Activated CD4-positive, alpha-beta T cell treated with anti-CD3 and anti-CD28 coated beads, Interleukin-2, amount 50 U/mL, for 4 hours (primary cell): ENCODE measurements around the gene EN2.

Experiments
- DNase-seq, 2 experiments: peaks; one replicate each; pipeline ENCODE4 v3.0.0-alpha.2; 2020

The EN2 gene

DNA sequence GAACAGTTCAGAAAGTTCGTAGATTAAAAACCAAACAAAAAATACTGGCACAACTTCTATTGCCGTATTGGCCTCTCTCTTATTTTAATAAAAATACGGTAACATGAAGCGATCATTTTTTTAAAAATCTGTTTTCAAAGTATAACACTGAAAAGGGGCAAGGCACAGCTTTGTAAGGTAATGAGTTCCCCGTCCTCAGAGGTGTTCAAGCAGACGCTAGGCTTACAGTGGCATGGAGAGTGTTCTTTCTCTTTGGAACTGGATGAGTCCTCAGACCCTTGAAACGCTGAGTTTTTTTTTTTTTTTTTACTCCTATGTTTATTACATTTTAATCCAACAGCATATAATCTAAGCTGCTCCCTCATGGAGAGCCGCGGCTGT, 7.8 kb downstream of the EN2 start:
- no peak for DNase-seq

- DNase-seq = no peak
Observed at GRCh38 chr7:155466142-155466813, 8.3 kb downstream of the EN2 start.

DNA sequence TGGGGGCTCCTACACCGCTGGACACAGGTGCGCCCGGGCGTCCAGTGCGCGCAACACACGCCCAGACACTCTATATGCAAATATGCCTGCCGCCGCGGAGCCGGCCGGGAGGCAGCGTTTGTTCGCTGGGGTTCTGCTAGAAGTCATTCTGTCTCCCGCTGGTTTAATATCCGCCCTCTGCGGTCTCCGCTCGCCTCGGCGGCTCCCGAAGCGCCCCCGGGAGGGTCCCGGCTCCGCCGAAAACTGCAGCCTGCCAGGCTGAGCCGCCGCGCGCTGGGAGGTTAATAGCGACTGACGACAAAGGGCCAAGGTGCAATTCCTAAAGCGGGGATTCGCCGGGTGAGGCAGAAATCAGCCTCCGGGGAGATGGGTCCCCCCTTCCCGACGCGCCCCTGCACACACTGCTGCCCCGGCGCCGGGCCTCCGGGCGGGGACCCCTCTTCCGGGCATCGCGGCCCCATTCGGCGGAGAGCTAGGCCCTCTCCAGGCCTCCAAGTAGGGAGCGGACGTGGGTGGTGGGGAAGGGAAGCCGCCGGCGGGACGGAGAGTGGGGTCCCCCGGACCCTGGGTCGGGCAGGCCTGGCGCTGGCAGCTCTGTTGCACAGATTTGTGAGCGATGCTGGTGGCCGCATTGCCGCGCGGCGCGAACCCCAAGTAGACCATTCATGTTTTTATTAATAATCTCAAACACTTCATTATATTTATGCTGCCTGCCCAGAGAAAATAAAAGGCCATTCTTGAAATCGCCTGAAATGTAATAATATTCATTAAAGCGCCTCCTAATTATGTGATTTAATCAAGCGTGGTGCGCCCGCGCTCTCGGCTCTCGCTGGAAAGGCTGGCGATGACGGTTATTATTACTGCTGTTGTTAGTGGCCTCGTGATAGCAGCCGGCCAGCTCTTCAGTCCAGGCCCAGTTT, 9.1 kb downstream of the EN2 start:
- DNase-seq = no peak

GRCh38 chr7:155467846-155468784, 10.2 kb downstream of the EN2 start:
- DNase-seq = no peak

DNA sequence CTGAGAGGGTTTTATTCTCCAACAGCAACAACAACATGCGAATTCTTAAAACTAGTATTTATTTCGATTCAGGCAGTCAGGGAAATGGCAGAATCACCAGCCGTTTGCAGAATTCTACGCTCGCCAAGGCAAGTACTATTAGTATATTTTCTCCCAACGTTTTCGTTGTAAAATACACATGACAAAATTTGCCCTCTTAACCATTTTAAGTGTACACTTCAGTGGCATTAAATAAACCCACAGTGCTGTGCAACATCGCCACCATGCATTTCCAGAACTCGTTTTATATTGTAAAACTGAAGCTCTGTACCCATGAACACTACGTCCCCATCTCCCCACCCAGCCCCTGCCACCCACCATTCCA, 10.8 kb downstream of the EN2 start:
- no peak for DNase-seq

- no peak for DNase-seq
Observed at GRCh38 chr7:155469311-155470185, 11.6 kb downstream of the EN2 start.

- DNase-seq = no peak
Observed at GRCh38 chr7:155470186-155470487, 12.2 kb downstream of the EN2 start.

DNA sequence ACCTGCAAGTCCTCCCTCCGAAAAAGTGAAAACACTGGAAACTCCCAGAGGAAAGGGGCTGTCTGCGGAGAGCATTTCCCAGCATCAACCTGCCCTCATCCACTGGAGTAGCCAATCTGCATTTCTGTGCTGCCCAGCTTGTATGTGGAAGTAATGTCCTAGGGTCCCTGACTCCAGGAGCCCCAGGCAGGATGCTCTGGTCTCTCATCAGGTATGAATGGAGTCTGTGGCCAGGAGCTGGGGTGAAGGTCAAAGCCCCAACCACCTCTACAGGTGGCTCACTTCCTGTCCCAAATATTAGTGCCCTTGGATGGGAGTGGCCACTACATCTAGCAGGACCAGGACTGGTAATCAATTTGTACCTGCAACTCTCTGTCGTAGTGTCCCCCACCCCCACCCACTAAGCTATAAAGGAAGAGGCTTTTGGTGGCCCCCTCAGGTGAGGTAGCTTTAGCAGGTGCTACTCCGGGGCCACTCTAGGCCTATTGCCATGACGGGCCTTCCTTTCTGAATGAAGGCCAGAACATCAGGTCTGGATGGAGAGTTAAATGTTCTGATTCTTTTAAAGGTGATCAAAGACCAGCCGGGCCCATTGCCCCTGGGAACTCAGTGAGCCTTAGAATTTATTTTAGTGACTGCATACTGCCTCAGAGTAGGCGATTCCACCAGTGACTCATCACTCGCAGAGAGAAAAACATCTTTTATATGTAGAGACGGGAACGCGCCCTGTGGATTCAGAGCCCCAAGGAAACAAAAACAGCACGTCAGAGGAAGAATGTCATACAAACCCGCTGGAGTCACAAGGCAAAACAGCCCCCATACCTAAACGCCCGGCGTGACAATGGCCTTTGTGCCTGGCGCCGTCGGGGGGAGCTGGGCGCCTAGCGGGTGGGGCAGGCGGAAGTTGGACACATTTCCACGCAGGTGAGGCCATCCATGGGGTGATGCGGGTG, 13.0 kb downstream of the EN2 start:
- DNase-seq = no peak

- DNase-seq = no peak
Observed at GRCh38 chr7:155471718-155472117, 13.8 kb downstream of the EN2 start.

GRCh38 chr7:155477476-155477875, 19.5 kb downstream of the EN2 start:
- DNase-seq = no peak

- no peak for DNase-seq
Observed at GRCh38 chr7:155481764-155482163, 23.8 kb downstream of the EN2 start.

GRCh38 chr7:155482511-155483183, 24.7 kb downstream of the EN2 start:
- no peak for DNase-seq

GRCh38 chr7:155483245-155483644, 25.3 kb downstream of the EN2 start:
- no peak for DNase-seq

- DNase-seq = no peak
Observed at GRCh38 chr7:155483868-155484325, 26.0 kb downstream of the EN2 start.

- DNase-seq = no peak
Observed at GRCh38 chr7:155484483-155485399, 26.8 kb downstream of the EN2 start.

- no peak for DNase-seq
Observed at GRCh38 chr7:155486783-155487508, 29.0 kb downstream of the EN2 start.

GRCh38 chr7:155487509-155488482, 29.9 kb downstream of the EN2 start:
- no peak for DNase-seq
